Transverse colon (tissue), 4 donors: Measurements from ENCODE around the gene PGLYRP2. TPM values are rescaled to one million over a fixed set of nuclear protein-coding genes. Genes with fewer than 3 reads are reported as not detected.

Source experiments
- DNase-seq: peaks from one replicate; pipeline ENCODE4 v3.0.0-alpha.2; 2019
- H3K27ac ChIP-seq, 4 donors: fragments of 200-600 bp; sonication (generic); 2 replicates each; pipeline ENCODE4 v1.5.1; 2016 to 2018; ENCODE audit warnings: inconsistent platforms in 4 of 4
- H3K27me3 ChIP-seq: fragments of 200-600 bp; sonication (generic); 2 replicates; pipeline ENCODE4 v1.5.1; 2017; ENCODE audit warnings: inconsistent platforms
- H3K36me3 ChIP-seq, 4 donors: fragments of 200-600 bp; sonication (generic); 2 replicates each; pipeline ENCODE4 v1.5.1; 2017 to 2019; ENCODE audit warnings: inconsistent platforms in 4 of 4
- H3K4me1 ChIP-seq, 4 donors: fragments of 200-600 bp; sonication (generic); 2 replicates each; pipeline ENCODE4 v1.5.1; 2017 to 2020; ENCODE audit warnings: inconsistent platforms in 4 of 4
- H3K4me3 ChIP-seq, 4 donors: fragments of 200-600 bp; sonication (generic); 1 replicate in 1 of 4; 2 replicates in 3 of 4; pipeline versions ENCODE4 v1.5.1 to v1.6.1; 2017 to 2019; ENCODE audit warnings: inconsistent platforms in 4 of 4
- H3K9me3 ChIP-seq, 2 donors: fragments of 200-600 bp; sonication (generic); 2 replicates each; pipeline ENCODE4 v1.5.1; 2017 to 2019; ENCODE audit warnings: inconsistent platforms in 2 of 2
- EP300 ChIP-seq: sonication (generic); formaldehyde crosslinking; IDR thresholded peaks from one replicate; pipeline ENCODE4 v1.6.1; 2017; ENCODE audit warnings: antibody characterized with exemption, low read depth
- POLR2A ChIP-seq: fragments of 450-650 bp; IDR thresholded peaks from one replicate; pipeline ENCODE4 v1.6.1; 2016; ENCODE audit warnings: antibody characterized with exemption, mild to moderate bottlenecking, moderate library complexity
- POLR2AphosphoS5 ChIP-seq, 3 donors: sonication (generic); formaldehyde crosslinking; IDR thresholded peaks; one replicate each; pipeline ENCODE4 v1.6.1; 2016; ENCODE audit warnings: antibody characterized with exemption in 3 of 3
- WGBS, 2 donors: methylation state at CpG; one replicate each; pipeline ENCODE4 v1.1.5; 2018; ENCODE audit warnings: low coverage in 1 of 2; 5-methylcytosine and 5-hydroxymethylcytosine counted together
- in situ Hi-C, 4 donors: fragments of 200-750 bp; cut with MboI; loops; one replicate each; pipeline versions ENCODE4 v1.15.0 to v1.15.1; 2017; ENCODE audit warnings: low sequenced_read_pairs in 3 of 4, low pct_ligation_motif_present in 1 of 4, low pct_unique_long_range_greater_than_20kb in 1 of 4
- intact Hi-C: fragments of 100-400 bp; cut with DNase I; formaldehyde crosslinking; loops from one replicate; pipeline ENCODE4 v1.15.1; 2023; ENCODE audit warnings: low total_unique reads
- total RNA-seq, 4 donors: library from RNA; depleted of rRNA; stranded (reverse); fragments of >200 nt; gene quantifications; one replicate each; pipeline ENCODE4 v1.1.0, GENCODE V29; 2016
- TF ChIP-seq, protein P1 (sequence below), 5 experiments: fragments of 200-600 bp in 3 of 5; fragments of 450-650 bp in 2 of 5; sonication (generic) in 3 of 5; IDR thresholded peaks; 1 replicate in 2 of 5; 2 replicates in 3 of 5; pipeline ENCODE4 v1.5.1; 2016 to 2017; ENCODE audit warnings: antibody characterized with exemption in 5 of 5, inconsistent platforms in 3 of 5, mild to moderate bottlenecking in 2 of 5, moderate library complexity in 1 of 5

The PGLYRP2 gene
- total RNA-seq, 4 donors from 2014 or later: not detected

DNA sequence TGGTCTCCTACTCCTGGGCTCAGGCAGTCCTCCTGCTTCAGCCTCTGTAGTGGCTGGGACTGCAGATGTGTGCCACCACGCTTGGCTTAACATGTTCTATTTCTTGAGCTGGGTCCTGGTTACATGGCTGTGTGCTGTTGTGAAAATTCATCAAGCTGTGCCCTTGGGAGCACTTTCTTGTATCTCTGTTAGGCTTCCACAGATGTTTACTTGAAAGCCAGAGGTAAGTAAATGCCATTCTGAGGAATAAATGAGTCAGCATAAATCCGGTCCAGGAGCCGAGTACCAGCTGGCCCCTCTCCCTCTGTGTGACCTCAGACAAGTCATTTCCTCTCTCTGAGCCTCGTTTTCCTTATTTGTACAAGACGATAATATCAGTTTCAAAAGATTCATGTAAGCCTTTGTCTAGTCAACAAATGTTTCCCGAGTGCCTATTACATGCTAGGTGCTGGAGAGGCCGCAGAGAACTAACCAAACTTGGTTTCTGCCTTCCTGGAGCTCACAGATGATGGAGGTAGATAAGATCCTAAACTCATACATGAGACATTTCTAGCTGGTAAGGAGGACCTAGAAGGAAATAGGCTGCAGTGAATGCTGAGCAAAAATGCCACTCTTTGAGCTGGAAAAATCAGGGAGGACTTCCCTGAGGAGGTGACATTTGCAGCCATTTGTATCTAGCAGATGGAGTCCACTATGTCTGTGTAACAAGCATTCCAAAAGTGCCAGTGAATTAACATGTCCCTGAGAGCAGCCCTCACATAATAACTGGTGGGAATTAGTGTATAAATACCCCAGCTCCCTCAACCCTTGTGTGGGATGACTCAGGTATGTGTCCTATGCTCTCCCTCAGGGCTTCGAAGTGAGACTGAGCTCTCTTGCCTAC is 12.2 kb downstream of the PGLYRP2 start:
- 36 to 44% methylated on average over 1 to 8 of the region's 8 CpGs for WGBS, 2 donors
- in situ Hi-C loops: no loop called here
- no peak overlapping the region for H3K4me3 ChIP-seq
- H3K27me3 ChIP-seq: peaks cover 59% of the 10 kb centered on the region
- H3K4me1 ChIP-seq: peaks cover 0 to 21% (median 9%) of the 10 kb centered on the region in 4 donors
- H3K27ac ChIP-seq: peak overlapping the region in 3 of 4 donors; percentile 21 to 31 (median 30)
- peak; percentile 23 for DNase-seq
- H3K36me3 ChIP-seq: no peaks in the 10 kb centered on the region
- TF ChIP-seq POLR2A: no peak
- intact Hi-C loops: no loop called here
- no peaks in the 10 kb centered on the region for H3K9me3 ChIP-seq

- WGBS, 2 donors: 33 to 64% methylated on average over 5 to 17 of the region's 17 CpGs
- H3K27ac ChIP-seq: peak within 1 kb of the TSS; percentile 64 to 83 (median 78)
- no peaks in the 10 kb centered on the region for H3K36me3 ChIP-seq
- no peaks in the 10 kb centered on the region for H3K9me3 ChIP-seq
- peaks cover 0 to 17% (median 7%) of the 10 kb centered on the region in 4 donors for H3K4me1 ChIP-seq
- H3K27me3 ChIP-seq: peaks cover 40% of the 10 kb centered on the region
- in situ Hi-C loops (no loop called here), intact Hi-C loops (no loop called here)
- DNase-seq: peak; percentile 60
- peak within 1 kb of the TSS; percentile 18 to 54 (median 28) for H3K4me3 ChIP-seq
- TF ChIP-seq EP300: no peak
- no peak for TF ChIP-seq POLR2A
- TF ChIP-seq, protein P1, sequence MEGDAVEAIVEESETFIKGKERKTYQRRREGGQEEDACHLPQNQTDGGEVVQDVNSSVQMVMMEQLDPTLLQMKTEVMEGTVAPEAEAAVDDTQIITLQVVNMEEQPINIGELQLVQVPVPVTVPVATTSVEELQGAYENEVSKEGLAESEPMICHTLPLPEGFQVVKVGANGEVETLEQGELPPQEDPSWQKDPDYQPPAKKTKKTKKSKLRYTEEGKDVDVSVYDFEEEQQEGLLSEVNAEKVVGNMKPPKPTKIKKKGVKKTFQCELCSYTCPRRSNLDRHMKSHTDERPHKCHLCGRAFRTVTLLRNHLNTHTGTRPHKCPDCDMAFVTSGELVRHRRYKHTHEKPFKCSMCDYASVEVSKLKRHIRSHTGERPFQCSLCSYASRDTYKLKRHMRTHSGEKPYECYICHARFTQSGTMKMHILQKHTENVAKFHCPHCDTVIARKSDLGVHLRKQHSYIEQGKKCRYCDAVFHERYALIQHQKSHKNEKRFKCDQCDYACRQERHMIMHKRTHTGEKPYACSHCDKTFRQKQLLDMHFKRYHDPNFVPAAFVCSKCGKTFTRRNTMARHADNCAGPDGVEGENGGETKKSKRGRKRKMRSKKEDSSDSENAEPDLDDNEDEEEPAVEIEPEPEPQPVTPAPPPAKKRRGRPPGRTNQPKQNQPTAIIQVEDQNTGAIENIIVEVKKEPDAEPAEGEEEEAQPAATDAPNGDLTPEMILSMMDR (IDR thresholded peaks at IDR 0.05): no peak
- TF ChIP-seq POLR2AphosphoS5 (IDR thresholded peaks at IDR 0.05): no peak
Observed at GRCh38 chr19:15464394-15465385, 14.6 kb downstream of the PGLYRP2 start, which contains the start of gene RASAL3. Gene RASAL3, minus strand, starts transcription at chr19:15464544. Its CDS starts 186 bp downstream, at chr19:15464358.

DNA sequence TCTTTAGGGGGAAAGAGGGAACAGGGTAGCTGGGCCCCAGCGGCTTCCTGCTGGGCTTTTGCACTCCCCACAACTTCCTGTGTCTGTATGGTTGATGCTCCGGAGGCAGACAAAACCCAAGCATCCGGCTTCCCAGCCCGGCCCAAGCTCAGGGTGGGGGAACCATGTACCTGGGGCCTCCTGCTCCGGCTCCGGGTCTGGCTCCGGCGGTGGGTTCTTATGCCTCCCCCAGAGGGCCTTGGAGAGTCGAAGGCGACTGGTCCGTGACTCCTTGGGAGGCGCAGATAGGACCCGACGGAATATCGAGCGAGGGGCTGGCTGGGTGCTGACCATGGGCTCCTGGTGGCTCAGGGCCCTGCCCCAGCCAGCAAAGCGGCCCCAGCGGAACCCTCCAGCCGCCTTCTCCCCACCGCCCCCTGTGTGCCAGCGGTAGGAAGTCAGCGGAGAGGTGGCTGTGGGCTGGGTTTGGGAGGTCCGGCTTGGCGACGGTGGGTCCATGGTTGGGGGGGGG is 15.4 kb downstream of the PGLYRP2 start:
- H3K36me3 ChIP-seq: no peaks in the 10 kb centered on the region
- peak overlapping the region; percentile 64 to 83 (median 78) for H3K27ac ChIP-seq
- peaks cover 0 to 9% (median 3%) of the 10 kb centered on the region in 4 donors for H3K4me1 ChIP-seq
- intact Hi-C loops: no loop called here
- H3K27me3 ChIP-seq: peaks cover 39% of the 10 kb centered on the region
- in situ Hi-C loops: no loop called here
- WGBS, 2 donors: 59% methylated on average over 12 of the region's 25 CpGs; no CpG with 5 or more reads in 1 of the 2 donors
- TF ChIP-seq POLR2A: peak; percentile 21
- TF ChIP-seq, protein P1 (IDR thresholded peaks at IDR 0.05): no peak
- peak; percentile 64 for DNase-seq
- H3K9me3 ChIP-seq: no peaks in the 10 kb centered on the region
- H3K4me3 ChIP-seq: peak overlapping the region; percentile 18 to 54 (median 28)

GRCh38 chr19:15461694-15462093 is 17.6 kb downstream of the PGLYRP2 start:
- Histone ChIP-seq H3K36me3 (no peaks in the 10 kb centered on the region), H3K27ac (no peak overlapping the region), H3K9me3 (no peaks in the 10 kb centered on the region), H3K4me1 (peaks cover 0 to 11% (median 6%) of the 10 kb centered on the region in 4 donors), H3K4me3 (no peak overlapping the region), H3K27me3 (peaks cover 48% of the 10 kb centered on the region)
- no peak for DNase-seq
- in situ Hi-C loops (no loop called here), intact Hi-C loops (no loop called here)
- TF ChIP-seq POLR2AphosphoS5 (IDR thresholded peaks at IDR 0.05): no peak
- TF ChIP-seq, protein P1 (IDR thresholded peaks at IDR 0.05): no peak
- TF ChIP-seq EP300: no peak
- no peak for TF ChIP-seq POLR2A
- 89% methylated on average over 2 of the region's 2 CpGs; no CpG with 5 or more reads in 1 of the 2 donors for WGBS, 2 donors
